Keratinocyte (primary cell): ENCODE results near the gene HTT-AS.
"Not testable (repeated sequence)": the region's sequence is repeated elsewhere in the genome, so short reads cannot be mapped to it uniquely, and the experiment has no call there.

Source experiments
- CTCF ChIP-seq, 3 experiments: IDR thresholded peaks in 1 of 3; conservative IDR thresholded peaks in 1 of 3; optimal IDR thresholded peaks in 1 of 3; 2 replicates in 2 of 3; 3 replicates in 1 of 3; pipeline versions ENCODE3 to v1.5.1; 2011; ENCODE audit warnings: low read length in 3 of 3, mild to moderate bottlenecking in 3 of 3, moderate library complexity in 2 of 3, control low read depth in 1 of 3, inconsistent platforms in 1 of 3; ENCODE audit not compliant: insufficient read depth in 2 of 3; ENCODE audit errors: extremely low read depth in 1 of 3
- EZH2 ChIP-seq: IDR thresholded peaks from one replicate; pipeline ENCODE4 v1.6.1; 2012; ENCODE audit warnings: inconsistent platforms, mild to moderate bottlenecking, low read length, moderate library complexity

GRCh38 chr4:3051141-3051897 is 23.0 kb downstream of the HTT-AS start:
- TF ChIP-seq CTCF (optimal IDR thresholded peaks at IDR 0.05 in 1 of 3, IDR thresholded peaks at IDR 0.05 in 1 of 3, conservative IDR thresholded peaks at IDR 0.05 in 1 of 3; ENCODE audit: extremely low read depth in 1 of 3, insufficient read depth in 2 of 3, low read length in 3 of 3); EZH2: not testable (repeated sequence)
